ENCODE measurements around the gene NFIB.

DNA sequence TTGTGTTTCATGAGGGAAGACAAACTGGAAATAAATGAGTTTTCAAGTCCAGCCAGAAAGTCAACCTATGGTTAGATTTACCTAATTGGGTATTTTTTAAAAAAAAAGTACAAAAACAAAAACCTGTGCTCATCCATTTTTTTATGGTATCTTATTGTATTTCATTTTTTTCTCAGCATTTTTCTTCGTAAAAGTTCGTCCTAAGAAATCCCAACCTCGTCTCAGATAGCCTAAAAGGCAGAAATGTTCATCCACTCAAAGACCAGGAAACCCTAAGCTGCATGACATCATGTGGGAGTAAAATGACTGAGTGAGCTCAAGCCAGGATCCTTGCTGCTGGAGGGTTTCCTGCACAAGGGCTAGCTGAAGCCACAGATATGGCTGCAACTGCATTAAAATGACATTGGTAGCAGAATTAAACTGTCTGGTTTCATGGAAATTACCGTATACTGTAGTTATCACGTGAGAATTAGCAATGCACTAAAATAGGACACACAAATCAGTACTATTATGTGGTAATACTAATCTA is 70.4 kb downstream of the NFIB start:
- TF ChIP-seq, protein P1, sequence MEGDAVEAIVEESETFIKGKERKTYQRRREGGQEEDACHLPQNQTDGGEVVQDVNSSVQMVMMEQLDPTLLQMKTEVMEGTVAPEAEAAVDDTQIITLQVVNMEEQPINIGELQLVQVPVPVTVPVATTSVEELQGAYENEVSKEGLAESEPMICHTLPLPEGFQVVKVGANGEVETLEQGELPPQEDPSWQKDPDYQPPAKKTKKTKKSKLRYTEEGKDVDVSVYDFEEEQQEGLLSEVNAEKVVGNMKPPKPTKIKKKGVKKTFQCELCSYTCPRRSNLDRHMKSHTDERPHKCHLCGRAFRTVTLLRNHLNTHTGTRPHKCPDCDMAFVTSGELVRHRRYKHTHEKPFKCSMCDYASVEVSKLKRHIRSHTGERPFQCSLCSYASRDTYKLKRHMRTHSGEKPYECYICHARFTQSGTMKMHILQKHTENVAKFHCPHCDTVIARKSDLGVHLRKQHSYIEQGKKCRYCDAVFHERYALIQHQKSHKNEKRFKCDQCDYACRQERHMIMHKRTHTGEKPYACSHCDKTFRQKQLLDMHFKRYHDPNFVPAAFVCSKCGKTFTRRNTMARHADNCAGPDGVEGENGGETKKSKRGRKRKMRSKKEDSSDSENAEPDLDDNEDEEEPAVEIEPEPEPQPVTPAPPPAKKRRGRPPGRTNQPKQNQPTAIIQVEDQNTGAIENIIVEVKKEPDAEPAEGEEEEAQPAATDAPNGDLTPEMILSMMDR (IDR thresholded peaks at IDR 0.05 in 4 of 5, conservative IDR thresholded peaks at IDR 0.05 in 1 of 5) = no peak
- TF ChIP-seq POLR2A (IDR thresholded peaks at IDR 0.05) = no peak
